ENCODE measurements around the gene PPP2R2B.
A peak's percentile ranks its signal among the peaks of the same experiment; 100 is the strongest.

DNA sequence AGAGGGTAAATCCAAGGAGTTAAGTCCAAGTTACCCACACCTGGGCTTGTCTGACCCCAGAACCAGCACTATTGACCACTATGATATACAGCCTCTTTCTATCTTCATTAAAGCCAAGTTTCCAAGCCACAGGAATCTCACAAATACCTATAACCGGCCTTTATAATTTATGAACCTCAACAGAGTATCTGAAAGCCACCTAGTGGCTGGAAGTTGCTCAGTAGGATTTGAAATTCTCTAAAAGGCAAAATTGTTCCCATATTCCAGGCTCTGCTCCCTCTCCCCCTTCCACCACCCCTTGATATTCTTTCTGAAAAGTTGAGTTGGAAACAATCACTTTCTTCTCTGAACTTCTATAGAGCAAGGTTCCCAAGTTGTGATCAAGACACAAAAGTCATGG, 256.2 kb downstream of the PPP2R2B start:
- TF ChIP-seq, protein P1, sequence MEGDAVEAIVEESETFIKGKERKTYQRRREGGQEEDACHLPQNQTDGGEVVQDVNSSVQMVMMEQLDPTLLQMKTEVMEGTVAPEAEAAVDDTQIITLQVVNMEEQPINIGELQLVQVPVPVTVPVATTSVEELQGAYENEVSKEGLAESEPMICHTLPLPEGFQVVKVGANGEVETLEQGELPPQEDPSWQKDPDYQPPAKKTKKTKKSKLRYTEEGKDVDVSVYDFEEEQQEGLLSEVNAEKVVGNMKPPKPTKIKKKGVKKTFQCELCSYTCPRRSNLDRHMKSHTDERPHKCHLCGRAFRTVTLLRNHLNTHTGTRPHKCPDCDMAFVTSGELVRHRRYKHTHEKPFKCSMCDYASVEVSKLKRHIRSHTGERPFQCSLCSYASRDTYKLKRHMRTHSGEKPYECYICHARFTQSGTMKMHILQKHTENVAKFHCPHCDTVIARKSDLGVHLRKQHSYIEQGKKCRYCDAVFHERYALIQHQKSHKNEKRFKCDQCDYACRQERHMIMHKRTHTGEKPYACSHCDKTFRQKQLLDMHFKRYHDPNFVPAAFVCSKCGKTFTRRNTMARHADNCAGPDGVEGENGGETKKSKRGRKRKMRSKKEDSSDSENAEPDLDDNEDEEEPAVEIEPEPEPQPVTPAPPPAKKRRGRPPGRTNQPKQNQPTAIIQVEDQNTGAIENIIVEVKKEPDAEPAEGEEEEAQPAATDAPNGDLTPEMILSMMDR (IDR thresholded peaks at IDR 0.05), result peak in 2 of 6 experiments; percentile 16 to 27
- no peak for TF ChIP-seq POLR2A (IDR thresholded peaks at IDR 0.05)
